HEK293 (cell line): ENCODE data around the gene C20orf96.
A peak's percentile ranks its signal among the peaks of the same experiment; 100 is the strongest.

Experiments
- CTCF ChIA-PET: fragments of 350-600 bp; formaldehyde crosslinking; extraction: SDS; loops from one replicate; lab custom pipeline; 2021; ENCODE audit warnings: antibody characterized with exemption; lab: Yijun Ruan, JAX
- POLR2A ChIA-PET: fragments of 300-600 bp; formaldehyde crosslinking; extraction: SDS; loops from one replicate; lab custom pipeline; 2020; ENCODE audit warnings: antibody characterized with exemption, inconsistent platforms; lab: Yijun Ruan, JAX
- H3K27ac ChIP-seq: fragments of 200-500 bp; sonication (Bioruptor generic); 2 replicates; pipeline ENCODE4 v1.5.1; 2014; ENCODE audit warnings: low read depth, low read length, control low read depth, inconsistent platforms; ENCODE audit errors: extremely low read depth
- H3K36me3 ChIP-seq, 2 experiments: fragments of 200-500 bp in 1 of 2; sonication (Bioruptor generic) in 1 of 2; 1 replicate in 1 of 2; 2 replicates in 1 of 2; pipeline ENCODE4 v1.5.1; 2014 to 2017; ENCODE audit warnings: inconsistent platforms in 2 of 2, low read length in 2 of 2; ENCODE audit not compliant: control insufficient read depth in 2 of 2, insufficient read depth in 1 of 2
- H3K4me1 ChIP-seq: fragments of 200-500 bp; sonication (Bioruptor generic); 2 replicates; pipeline ENCODE4 v1.5.1; 2014; ENCODE audit warnings: mild to moderate bottlenecking, low read length, inconsistent platforms; ENCODE audit not compliant: control insufficient read depth, insufficient read depth
- H3K4me3 ChIP-seq: 2 replicates; pipeline ENCODE4 v1.5.1; 2011; ENCODE audit warnings: low read depth, mild to moderate bottlenecking, control low read depth, low read length, moderate library complexity
- H3K9me3 ChIP-seq: fragments of 200-500 bp; sonication (Bioruptor generic); 2 replicates; pipeline ENCODE4 v1.5.1; 2014; ENCODE audit warnings: low read depth, low read length, inconsistent platforms; ENCODE audit not compliant: control insufficient read depth, insufficient read depth
- TCF7L2 ChIP-seq: IDR thresholded peaks from 2 replicates; pipeline ENCODE4 v1.6.1; 2011; ENCODE audit warnings: low read depth, mild to moderate bottlenecking, inconsistent platforms, low read length, moderate library complexity, borderline replicate concordance
- ZBTB48 ChIP-seq: fragments of 450-650 bp; formaldehyde crosslinking; IDR thresholded peaks from 2 replicates; pipeline ENCODE4 v1.5.1; 2016; ENCODE audit warnings: missing biosample characterization, missing genetic modification characterization
- ZNF10 ChIP-seq: fragments of 450-650 bp; formaldehyde crosslinking; IDR thresholded peaks from 2 replicates; pipeline ENCODE4 v1.5.1; 2017; ENCODE audit warnings: missing biosample characterization, missing genetic modification characterization
- ZNF146 ChIP-seq: fragments of 450-650 bp; formaldehyde crosslinking; IDR thresholded peaks from 2 replicates; pipeline ENCODE4 v1.5.1; 2016; ENCODE audit warnings: missing biosample characterization, missing genetic modification characterization
- ZNF157 ChIP-seq: fragments of 450-650 bp; formaldehyde crosslinking; IDR thresholded peaks from 2 replicates; pipeline ENCODE4 v1.5.1; 2016; ENCODE audit warnings: missing biosample characterization, missing genetic modification characterization
- ZNF174 ChIP-seq: fragments of 450-650 bp; formaldehyde crosslinking; IDR thresholded peaks from 2 replicates; pipeline ENCODE4 v1.5.0; 2017; ENCODE audit warnings: missing biosample characterization, mild to moderate bottlenecking, missing genetic modification characterization
- ZNF221 ChIP-seq: fragments of 450-650 bp; formaldehyde crosslinking; IDR thresholded peaks from 2 replicates; pipeline ENCODE4 v1.5.1; 2017; ENCODE audit warnings: missing biosample characterization, missing genetic modification characterization, borderline replicate concordance
- ZNF558 ChIP-seq: fragments of 450-650 bp; formaldehyde crosslinking; IDR thresholded peaks from 2 replicates; pipeline ENCODE4 v1.5.1; 2016; ENCODE audit warnings: missing biosample characterization, missing genetic modification characterization
- ZNF747 ChIP-seq: fragments of 450-650 bp; formaldehyde crosslinking; IDR thresholded peaks from 2 replicates; pipeline ENCODE4 v1.5.1; 2016; ENCODE audit warnings: missing biosample characterization, missing genetic modification characterization
- ZSCAN30 ChIP-seq: fragments of 450-650 bp; IDR thresholded peaks from 2 replicates; pipeline ENCODE4 v1.5.1; 2018; ENCODE audit warnings: missing biosample characterization, mild to moderate bottlenecking, missing genetic modification characterization, moderate library complexity
- TF ChIP-seq, protein P1 (sequence below): fragments of 450-650 bp; formaldehyde crosslinking; IDR thresholded peaks from 2 replicates; pipeline ENCODE4 v1.5.1; 2016; ENCODE audit warnings: missing biosample characterization, missing genetic modification characterization
- TF ChIP-seq, protein P2 (sequence below): fragments of 450-650 bp; formaldehyde crosslinking; IDR thresholded peaks from 2 replicates; pipeline ENCODE4 v1.5.1; 2016; ENCODE audit warnings: missing biosample characterization, missing genetic modification characterization

The C20orf96 gene

DNA sequence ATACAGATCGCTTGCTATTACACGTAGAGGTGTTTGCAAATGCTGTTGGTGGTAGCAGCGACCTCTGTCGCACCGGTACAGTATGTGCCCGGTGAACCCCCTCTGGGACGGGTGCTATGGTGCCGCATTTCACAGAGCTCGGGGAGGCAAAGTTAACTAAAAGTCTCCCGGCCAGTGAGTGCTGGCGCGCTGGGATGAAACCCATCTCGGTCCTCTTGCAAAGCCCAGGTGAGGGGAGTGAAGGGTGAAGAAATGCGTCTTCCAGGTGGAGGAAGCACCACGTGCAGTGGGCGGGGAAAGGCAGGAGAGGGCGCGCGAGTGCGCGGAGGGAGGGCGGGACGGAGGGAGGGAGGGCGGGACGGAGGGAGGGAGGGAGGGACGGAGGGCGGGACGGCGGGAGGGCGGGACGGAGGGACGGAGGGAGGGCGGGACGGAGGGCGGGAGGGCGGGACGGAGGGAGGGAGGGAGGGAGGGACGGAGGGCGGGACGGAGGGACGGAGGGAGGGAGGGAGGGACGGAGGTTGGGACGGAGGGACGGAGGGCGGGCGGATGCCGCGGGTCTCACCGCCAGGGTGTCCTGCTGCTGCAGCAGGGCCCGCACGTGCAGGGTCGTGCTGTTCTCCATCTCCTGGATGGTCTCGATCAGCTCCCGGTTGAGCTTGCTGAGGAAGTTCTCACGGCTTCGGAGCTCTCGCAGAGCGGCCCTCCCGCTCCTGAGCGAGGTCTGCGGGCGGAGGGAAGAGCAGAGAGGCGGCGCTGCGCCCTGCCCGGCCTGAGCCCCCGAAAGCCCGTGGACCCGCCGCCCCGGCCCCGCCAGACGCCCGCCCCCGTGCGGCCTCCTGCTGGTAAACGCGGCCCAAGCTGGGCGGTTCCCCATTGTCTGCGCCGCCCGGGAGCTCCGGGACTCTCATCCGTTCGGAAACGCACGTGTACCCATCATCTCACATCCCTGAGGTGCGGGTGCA lies 11.7 kb downstream of the C20orf96 start:
- CTCF ChIA-PET = interaction anchor here (1.6 to 1.9 kb wide), 2 partner anchors 10 to 51 kb away, joined by 3 to 5 read pairs; no protein-coding TSS in a partner anchor
- peaks cover 15 to 45% of the 10 kb centered on the region in 2 experiments; a peak in 2 of 3 replicates for H3K36me3 ChIP-seq

DNA sequence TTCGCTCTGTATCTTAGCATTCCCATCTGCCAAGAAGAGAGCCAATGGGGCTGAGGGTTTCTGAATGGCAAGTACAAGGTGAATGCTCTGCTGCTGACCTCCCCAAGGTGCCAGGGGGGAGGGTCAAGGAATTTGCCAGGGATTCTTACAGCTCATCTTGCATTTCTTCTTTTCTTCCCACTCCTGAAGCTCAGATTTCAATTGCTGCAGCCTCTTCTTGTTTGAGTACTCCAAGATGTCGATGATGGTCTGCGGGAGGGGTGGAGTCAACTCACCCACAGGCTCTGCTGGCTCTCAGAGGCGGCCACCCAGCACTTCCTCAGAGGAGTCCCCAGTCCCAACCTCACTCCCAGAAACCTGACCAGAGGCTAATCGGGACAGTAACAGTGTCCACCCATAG lies 12.4 kb downstream of the C20orf96 start:
- POLR2A ChIA-PET = no interaction called here
- H3K27ac ChIP-seq = no peak overlapping the region

More for the DNA sequence above, 11.7 kb downstream of the C20orf96 start:
- no peak overlapping the region for H3K4me3 ChIP-seq
- TF ChIP-seq ZNF221 (tag by site-specific recombination) (no peak), ZNF10 (tag by site-specific recombination) (no peak), ZNF558 (tag by site-specific recombination) (no peak)
- TF ChIP-seq, protein P1, sequence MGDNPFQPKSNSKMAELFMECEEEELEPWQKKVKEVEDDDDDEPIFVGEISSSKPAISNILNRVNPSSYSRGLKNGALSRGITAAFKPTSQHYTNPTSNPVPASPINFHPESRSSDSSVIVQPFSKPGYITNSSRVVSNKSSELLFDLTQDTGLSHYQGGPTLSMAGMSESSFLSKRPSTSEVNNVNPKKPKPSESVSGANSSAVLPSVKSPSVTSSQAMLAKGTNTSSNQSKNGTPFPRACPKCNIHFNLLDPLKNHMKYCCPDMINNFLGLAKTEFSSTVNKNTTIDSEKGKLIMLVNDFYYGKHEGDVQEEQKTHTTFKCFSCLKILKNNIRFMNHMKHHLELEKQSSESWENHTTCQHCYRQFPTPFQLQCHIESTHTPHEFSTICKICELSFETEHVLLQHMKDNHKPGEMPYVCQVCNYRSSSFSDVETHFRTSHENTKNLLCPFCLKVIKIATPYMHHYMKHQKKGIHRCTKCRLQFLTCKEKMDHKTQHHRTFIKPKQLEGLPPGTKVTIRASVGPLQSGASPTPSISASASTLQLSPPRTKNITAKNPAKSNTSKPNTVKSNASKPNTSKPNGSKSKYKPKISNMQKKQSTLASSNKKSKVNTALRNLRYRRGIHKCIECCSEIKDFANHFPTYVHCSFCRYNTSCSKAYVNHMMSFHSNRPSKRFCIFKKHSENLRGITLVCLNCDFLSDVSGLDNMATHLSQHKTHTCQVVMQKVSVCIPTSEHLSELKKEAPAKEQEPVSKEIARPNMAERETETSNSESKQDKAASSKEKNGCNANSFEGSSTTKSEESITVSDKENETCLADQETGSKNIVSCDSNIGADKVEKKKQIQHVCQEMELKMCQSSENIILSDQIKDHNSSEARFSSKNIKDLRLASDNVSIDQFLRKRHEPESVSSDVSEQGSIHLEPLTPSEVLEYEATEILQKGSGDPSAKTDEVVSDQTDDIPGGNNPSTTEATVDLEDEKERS (tag by site-specific recombination) = no peak
- TF ChIP-seq, all 188 proteins: peak for 0
- Histone ChIP-seq H3K4me1 (no peaks in the 10 kb centered on the region), H3K9me3 (no peaks in the 10 kb centered on the region), H3K27ac (no peak overlapping the region)
- POLR2A ChIA-PET = no interaction called here

DNA sequence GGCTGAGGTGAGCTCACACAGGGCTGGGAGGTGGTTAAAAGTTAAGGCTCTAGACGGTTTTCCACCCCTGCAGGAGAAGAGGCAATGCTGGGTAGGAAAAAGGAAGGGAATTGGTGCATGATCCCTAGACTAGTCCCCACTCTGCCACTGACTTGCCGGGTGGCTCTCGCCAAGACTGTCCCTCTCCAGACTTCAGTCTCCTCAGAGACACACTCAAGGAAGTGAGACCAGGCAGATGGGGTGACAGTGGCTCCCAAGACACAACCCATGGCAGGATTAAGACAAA lies 13.1 kb downstream of the C20orf96 start:
- Histone ChIP-seq H3K4me1 (no peaks in the 10 kb centered on the region), H3K36me3 (peaks cover 13 to 45% of the 10 kb centered on the region in 2 experiments; a peak in 2 of 3 replicates), H3K9me3 (no peaks in the 10 kb centered on the region), H3K4me3 (no peak overlapping the region), H3K27ac (no peak overlapping the region)
- TF ChIP-seq ZNF174 (tag by site-specific recombination) (no peak), ZNF157 (no peak), ZNF747 (tag by site-specific recombination) (no peak), ZBTB48 (peak; percentile 97)
- ChIA-PET POLR2A (no interaction called here), CTCF (interaction anchor here (1.6 kb wide), 1 partner anchor 53 kb away, joined by 3 read pairs; no protein-coding TSS in a partner anchor)

More for the DNA sequence above, 12.4 kb downstream of the C20orf96 start:
- Histone ChIP-seq H3K4me3 (no peak overlapping the region), H3K36me3 (peaks cover 15 to 45% of the 10 kb centered on the region in 2 experiments; a peak in 2 of 3 replicates), H3K9me3 (no peaks in the 10 kb centered on the region), H3K4me1 (no peaks in the 10 kb centered on the region)
- TF ChIP-seq ZSCAN30 (tag by site-specific recombination) (no peak), TCF7L2 (no peak), ZNF146 (tag by site-specific recombination) (no peak)
- TF ChIP-seq, protein P2, sequence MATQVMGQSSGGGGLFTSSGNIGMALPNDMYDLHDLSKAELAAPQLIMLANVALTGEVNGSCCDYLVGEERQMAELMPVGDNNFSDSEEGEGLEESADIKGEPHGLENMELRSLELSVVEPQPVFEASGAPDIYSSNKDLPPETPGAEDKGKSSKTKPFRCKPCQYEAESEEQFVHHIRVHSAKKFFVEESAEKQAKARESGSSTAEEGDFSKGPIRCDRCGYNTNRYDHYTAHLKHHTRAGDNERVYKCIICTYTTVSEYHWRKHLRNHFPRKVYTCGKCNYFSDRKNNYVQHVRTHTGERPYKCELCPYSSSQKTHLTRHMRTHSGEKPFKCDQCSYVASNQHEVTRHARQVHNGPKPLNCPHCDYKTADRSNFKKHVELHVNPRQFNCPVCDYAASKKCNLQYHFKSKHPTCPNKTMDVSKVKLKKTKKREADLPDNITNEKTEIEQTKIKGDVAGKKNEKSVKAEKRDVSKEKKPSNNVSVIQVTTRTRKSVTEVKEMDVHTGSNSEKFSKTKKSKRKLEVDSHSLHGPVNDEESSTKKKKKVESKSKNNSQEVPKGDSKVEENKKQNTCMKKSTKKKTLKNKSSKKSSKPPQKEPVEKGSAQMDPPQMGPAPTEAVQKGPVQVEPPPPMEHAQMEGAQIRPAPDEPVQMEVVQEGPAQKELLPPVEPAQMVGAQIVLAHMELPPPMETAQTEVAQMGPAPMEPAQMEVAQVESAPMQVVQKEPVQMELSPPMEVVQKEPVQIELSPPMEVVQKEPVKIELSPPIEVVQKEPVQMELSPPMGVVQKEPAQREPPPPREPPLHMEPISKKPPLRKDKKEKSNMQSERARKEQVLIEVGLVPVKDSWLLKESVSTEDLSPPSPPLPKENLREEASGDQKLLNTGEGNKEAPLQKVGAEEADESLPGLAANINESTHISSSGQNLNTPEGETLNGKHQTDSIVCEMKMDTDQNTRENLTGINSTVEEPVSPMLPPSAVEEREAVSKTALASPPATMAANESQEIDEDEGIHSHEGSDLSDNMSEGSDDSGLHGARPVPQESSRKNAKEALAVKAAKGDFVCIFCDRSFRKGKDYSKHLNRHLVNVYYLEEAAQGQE (tag by site-specific recombination) = no peak
- CTCF ChIA-PET = interaction anchor here (0.6 to 1.6 kb wide), 3 partner anchors 51 to 283 kb away, joined by 3 to 4 read pairs (median 3); no protein-coding TSS in a partner anchor
